ENCODE results near the gene GCDH. TPM values are rescaled to one million over a fixed set of nuclear protein-coding genes. Genes with fewer than 3 reads are reported as not detected.
"Not testable (repeated sequence)": the region's sequence is repeated elsewhere in the genome, so short reads cannot be mapped to it uniquely, and the experiment has no call there.

Gene GCDH
- total RNA-seq = 109 TPM

- DNase-seq (ENCODE audit: low spot score) = peak; percentile 98
- ATAC-seq = peak; percentile 91
Observed at GRCh38 chr19:12890787-12891552, at the start of gene GCDH. GCDH (plus strand) TSS chr19:12891160; CDS start chr19:12891305, 145 bp downstream.

GRCh38 chr19:12842511-12842910, 48.4 kb upstream of the GCDH start:
- ATAC-seq (no peak), DNase-seq (ENCODE audit: low spot score) (no peak)

DNA sequence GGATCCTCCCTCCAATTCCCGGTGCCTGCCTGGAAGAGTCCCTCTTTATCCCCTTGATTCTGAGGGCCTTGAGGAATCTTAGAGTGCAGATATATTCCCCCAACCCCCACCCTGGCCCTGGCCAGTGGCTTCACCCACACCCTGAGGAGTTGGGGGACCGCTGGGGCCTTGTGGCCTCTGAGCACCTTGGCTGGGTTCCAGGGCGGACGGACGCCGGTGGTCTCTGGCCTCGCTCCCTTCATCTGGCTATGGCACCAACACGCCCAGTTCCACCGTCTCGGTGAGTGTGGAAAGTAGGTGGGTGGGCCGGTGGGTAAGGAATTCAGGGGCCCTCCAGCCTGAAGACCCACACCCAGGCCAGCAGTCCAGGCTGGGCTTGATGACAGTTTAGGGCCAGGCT, 47.6 kb upstream of the GCDH start:
- ATAC-seq = no peak
- DNase-seq (ENCODE audit: low spot score) = no peak

DNA sequence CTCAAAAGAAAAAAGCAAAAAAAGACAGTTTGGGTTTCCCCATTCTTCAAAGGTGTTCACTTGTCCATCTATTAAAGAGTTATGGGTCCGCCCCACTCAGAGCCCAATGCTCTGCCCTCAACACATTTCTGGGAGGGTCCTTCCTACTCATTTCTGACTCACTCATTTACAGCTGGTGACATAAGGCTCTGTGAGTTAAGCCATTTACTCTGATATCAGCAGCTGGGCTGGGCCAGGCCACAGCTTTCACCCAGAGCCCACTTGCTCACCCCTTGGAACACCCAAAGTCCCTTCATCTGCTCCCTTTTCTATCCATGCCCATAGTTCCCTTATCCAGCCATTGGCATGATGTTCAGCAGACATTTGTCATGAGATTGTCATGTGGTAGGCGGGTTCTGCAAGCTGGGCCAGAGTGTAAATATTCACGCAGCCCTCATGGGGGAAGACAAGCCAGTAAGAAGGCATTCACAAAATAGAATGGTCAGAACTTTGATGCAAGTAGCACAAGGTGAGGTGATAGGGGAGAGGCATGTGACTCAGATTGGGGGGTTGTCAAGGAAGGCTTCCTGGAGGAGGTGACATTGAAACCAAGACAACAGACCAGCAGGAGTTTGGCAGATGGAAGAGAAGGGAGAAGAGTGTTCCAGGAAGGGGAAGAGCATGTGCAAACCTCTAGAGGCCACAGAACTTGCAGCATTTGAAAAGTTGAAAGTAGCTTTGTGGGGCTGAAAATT, 46.8 kb upstream of the GCDH start:
- DNase-seq (ENCODE audit: low spot score) (no peak), ATAC-seq (no peak)

GRCh38 chr19:12846613-12847012, 44.3 kb upstream of the GCDH start:
- ATAC-seq; DNase-seq (ENCODE audit: low spot score): not testable (repeated sequence)

DNA sequence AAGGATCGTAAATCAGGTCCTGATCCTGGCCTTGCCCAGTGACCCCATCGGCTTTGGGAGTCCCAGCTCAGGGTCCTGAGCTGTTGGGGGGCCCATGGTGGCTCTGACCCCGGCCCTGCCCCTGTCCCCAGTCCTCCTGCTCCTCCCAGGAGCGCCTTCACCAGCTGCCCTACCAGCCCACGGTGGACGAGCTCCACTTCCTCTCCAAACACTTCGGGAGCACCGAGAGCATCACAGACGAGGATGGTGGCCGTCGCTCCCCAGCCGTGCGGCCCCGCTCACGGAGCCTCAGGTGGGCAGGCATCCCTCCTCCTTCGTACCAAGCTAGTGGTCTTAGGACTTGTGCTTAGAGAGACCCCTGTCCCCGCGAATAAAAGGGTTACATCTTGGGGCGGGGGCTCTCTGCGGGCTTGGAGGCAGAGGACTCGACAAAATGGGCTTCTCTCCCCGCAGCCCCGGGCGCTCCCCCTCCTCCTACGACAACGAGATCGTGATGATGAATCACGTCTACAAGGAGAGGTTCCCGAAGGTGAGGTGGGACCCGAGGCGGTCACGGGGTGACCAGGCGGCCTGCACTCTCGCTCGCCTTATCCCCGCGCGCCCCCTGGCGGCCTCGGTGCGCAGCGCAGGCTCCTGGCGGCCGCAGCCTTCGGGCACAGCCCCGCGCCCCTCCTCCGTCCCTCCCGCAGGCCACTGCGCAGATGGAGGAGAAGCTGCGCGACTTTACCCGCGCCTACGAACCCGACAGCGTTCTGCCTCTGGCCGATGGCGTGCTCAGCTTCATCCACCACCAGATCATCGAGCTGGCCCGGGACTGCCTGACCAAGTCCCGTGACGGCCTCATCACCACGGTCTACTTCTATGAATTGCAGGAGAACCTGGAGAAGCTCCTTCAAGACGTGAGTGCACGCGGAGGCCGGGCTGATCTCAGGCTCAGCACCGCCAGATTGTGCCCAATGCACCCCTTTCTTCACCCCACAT, 43.5 kb upstream of the GCDH start:
- ATAC-seq (peak; percentile 100), DNase-seq (ENCODE audit: low spot score) (peak; percentile 80)

DNA sequence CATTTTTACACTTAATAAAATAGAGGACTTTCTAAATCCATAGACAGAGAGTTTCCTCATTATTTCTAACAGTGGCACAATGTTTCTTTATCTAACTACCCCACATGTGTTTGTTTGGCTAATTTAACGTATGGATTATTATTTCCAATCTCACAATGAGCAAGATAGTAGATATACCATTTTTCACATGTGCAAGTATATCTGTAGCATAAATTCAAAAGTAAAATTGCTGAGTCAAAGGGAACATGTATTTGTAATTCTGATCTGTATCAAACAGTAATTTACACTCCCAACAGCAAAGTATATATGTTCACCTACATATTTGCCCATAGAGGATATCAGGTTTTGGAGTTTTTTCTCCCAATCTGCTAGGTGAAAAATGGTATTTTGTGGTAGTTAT, 34.3 kb upstream of the GCDH start:
- no peak for DNase-seq (ENCODE audit: low spot score)
- no peak for ATAC-seq

GRCh38 chr19:12858041-12858928, 32.7 kb upstream of the GCDH start:
- DNase-seq (ENCODE audit: low spot score) (no peak), ATAC-seq (no peak)

GRCh38 chr19:12859546-12859945, 31.4 kb upstream of the GCDH start:
- DNase-seq (ENCODE audit: low spot score) = no peak
- ATAC-seq = no peak

DNA sequence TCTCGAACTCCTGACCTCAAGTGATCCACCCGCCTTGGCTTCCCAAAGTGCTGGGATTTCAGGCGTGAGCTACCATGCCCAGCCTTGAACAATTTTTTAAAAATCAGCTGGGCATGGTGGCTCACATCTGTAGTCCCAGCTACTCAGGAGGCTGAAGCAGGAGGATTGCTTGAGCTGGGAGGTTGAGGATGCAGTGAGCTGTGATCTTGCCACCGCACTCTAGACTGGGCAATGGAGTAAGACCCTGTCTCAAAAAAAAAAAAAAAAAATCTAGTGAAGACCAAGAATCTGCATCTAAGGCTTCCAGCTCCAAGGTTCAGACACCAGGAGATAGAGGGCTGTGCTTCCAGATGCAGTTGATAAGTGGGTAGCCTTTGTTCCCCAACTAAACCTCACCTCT, 26.8 kb upstream of the GCDH start:
- ATAC-seq (no peak), DNase-seq (ENCODE audit: low spot score) (no peak)

GRCh38 chr19:12864721-12865715, 25.9 kb upstream of the GCDH start:
- ATAC-seq = peak; percentile 93
- peak; percentile 82 for DNase-seq (ENCODE audit: low spot score)

DNA sequence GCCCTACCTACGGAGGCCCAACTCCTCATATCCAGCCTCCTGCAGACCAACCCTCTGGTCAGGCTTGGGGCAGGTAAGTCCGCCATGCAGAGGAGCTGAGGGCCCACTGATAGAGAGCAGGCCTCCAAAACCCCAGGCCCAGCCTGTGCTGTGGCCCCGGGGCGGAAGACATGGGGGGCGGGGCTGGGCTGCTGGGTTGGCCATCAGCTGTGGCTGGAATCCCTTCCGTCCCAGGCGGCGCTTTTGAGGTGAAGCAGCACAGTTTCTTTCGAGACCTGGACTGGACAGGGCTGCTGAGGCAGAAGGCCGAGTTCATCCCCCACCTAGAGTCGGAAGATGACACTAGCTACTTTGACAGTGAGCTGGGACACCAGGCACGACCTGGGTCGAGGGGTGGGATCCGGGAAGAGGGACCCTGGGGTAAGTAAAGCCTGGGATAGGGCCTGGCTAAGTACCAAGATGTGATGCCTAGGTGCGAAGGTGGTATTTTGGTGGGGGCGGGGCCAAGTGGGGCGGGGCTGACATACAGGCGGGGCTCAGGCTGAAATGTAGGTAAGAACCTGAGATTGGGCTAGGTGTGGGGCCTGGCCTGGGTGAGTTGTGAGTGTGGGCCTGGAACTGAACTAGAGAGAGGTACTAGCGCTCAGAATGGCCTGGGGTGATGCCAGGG, 25.1 kb upstream of the GCDH start:
- DNase-seq (ENCODE audit: low spot score) (no peak), ATAC-seq (no peak)

DNA sequence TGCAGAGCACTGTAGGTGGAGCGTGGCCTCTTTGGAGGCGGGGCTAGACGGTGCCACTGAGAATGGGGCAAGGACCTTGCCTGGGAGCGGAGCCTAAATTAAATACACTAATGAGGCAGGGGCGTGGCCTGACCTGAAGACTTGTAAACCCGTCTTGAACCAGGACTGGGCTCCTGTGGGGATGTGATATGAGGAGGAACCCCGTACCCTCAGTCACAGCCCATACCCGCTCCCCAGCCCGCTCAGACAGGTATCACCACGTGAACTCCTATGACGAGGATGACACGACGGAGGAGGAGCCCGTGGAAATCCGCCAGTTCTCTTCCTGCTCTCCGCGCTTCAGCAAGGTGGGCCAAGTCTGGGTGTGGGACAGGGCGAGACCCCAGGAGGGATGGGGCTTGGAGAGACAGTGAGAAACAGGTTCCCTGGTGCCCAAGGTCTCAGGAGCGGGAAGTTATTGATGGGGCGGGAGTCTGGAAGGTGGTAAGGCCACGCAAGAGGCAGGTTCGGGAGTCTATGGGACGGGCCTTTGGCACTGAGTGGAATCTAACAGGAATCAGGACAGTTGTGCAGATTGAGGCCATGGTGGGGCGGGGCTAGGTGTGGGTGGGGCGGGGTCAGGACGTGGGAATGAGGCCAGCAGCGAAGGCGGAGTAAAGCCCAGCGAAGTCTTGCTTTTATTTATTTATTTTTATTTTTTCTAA, 24.4 kb upstream of the GCDH start:
- DNase-seq (ENCODE audit: low spot score) (no peak), ATAC-seq (no peak)

DNA sequence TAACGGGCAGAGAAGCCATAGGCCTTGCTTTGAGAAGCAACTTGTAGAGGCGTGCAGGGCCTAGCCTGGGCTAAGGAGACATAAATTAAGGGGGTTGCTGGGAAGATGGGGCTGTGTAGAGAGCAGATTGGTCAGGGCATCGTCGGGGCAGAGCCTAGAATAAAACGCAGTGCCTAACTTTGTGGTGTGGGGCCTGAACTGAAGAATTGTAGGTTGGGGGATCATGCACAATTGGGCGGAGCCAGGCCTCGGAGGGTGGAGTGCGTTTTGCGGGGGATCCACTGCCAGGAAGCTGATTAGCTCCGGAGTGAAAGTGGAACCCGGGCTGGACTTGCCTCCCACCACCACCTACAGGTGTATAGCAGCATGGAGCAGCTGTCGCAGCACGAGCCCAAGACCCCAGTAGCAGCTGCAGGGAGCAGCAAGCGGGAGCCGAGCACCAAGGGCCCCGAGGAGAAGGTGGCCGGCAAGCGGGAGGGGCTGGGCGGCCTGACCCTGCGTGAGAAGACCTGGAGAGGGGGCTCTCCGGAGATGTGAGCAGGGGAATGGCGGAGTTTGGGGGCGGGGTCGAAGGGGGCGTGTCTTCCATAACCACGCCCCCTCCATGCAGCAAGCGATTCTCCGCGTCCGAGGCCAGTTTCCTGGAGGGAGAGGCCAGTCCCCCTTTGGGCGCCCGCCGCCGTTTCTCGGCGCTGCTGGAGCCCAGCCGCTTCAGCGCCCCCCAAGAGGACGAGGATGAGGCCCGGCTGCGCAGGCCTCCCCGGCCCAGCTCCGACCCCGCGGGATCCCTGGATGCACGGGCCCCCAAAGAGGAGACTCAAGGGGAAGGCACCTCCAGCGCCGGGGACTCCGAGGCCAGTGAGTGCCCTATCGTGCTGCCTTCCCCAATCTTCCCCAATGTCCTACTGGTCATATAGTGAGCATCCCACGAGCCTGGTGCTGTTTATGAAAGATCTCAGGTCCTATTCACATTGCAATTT, 23.6 kb upstream of the GCDH start:
- DNase-seq (ENCODE audit: low spot score) = no peak
- ATAC-seq = peak; percentile 23

DNA sequence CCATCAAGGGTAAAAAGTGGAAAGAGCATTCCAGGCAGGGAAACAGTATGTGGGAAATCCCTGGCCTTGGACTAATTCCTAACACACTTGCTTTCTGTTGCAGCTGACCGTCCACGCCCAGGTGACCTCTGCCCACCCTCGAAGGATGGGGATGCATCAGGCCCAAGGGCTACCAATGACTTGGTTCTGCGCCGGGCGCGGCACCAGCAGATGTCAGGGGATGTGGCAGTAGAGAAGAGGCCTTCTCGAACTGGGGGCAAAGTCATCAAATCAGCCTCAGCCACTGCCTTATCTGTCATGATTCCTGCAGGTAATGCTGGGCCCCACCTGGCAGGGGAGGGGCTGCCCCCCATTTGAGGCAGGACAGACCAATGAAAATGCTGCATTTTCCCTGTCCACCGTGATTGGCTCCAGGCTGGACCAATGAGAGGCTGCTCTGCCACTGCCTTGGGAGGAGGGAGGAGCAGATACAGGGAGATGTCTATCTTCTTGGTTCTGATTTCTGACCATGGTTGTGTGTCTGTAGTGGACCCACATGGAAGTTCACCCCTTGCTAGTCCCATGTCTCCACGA, 22.3 kb upstream of the GCDH start:
- ATAC-seq = no peak

DNA sequence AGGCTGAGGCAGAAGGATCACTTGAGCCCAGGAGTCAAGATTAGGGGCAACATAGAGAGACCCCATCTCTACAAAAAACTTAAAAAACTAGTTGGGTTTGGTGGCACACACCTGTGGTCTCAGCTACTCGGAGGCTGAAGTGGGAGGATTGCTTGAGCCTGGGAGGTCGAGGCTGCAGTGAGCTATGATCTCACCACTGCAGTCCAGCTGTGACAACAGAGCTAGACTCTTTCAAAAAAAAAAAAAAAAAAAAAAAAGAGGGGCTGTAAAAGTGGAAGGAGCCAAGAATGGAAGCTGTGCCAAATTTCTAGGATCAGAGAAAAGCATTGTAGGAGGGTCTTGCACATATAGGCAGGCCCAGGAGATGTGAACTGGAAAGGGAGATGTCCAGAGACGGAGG, 19.3 kb upstream of the GCDH start:
- ATAC-seq (no peak), DNase-seq (ENCODE audit: low spot score) (no peak)

More for the DNA sequence above, 22.3 kb upstream of the GCDH start:
- no peak for DNase-seq (ENCODE audit: low spot score)
